LNCAP (cell line): Measurements from ENCODE around the gene ELFN2.

Experiments used
- CTCF ChIP-seq: fragments of 450-650 bp; IDR thresholded peaks from 2 replicates; pipeline ENCODE4 v1.5.1; 2017; ENCODE audit warnings: mild to moderate bottlenecking

ELFN2 gene

GRCh38 chr22:37470087-37470445 lies 42.8 kb upstream of the ELFN2 start:
- no peak for TF ChIP-seq CTCF

GRCh38 chr22:37469416-37470086 lies 42.3 kb upstream of the ELFN2 start:
- no peak for TF ChIP-seq CTCF

- no peak for TF ChIP-seq CTCF
These were observed 40.2 kb upstream of the ELFN2 start for GRCh38 chr22:37467391-37467955.

GRCh38 chr22:37464181-37464580 lies 36.9 kb upstream of the ELFN2 start:
- no peak for TF ChIP-seq CTCF

GRCh38 chr22:37462983-37463382 lies 35.7 kb upstream of the ELFN2 start:
- TF ChIP-seq CTCF: no peak

- TF ChIP-seq CTCF: no peak
These were observed 35.2 kb upstream of the ELFN2 start for GRCh38 chr22:37462436-37462835.

- no peak for TF ChIP-seq CTCF
These were observed 34.7 kb upstream of the ELFN2 start for GRCh38 chr22:37461961-37462360.

GRCh38 chr22:37460684-37461083 lies 33.4 kb upstream of the ELFN2 start:
- TF ChIP-seq CTCF: no peak
